NCI-H1105 (cell line): ENCODE results near the gene ZNF280B.
"Not testable (repeated sequence)": the region's sequence is repeated elsewhere in the genome, so short reads cannot be mapped to it uniquely, and the experiment has no call there.

Source experiments
- DNase-seq: peaks from one replicate; lab custom pipeline; 2025; lab: John Stamatoyannopoulos, UW

The ZNF280B gene

DNA sequence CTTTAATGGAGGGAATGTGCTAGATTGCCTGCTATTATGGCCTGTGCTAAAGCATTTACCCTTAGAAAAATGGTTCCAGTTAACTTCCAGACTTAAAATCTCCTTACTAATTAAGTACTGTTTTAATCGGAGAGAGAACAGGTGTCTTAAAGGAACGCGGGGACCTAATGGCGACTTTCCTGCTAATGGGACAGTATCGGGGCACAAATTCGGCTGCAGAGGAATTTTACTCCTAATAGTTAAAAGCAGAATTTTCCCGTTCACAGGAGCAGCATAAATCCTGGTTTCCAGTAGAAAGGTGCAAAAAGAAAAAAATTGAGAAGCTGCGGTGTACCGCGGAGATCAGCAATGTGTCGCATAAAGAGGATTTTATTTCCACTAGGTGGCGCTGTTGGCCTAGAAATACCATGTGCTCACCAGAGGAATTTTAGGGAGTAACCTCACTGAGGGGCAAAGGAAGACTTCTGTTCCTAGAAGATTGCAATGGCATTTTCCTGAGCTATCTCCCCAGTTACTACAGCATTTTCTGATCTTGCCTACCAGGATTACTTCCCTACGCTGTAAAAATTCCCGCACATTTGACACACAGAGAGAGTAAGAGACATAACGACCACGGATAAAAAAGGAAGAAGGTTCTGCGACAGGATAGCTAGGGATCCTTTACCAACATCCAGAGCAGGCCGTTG, 44.5 kb downstream of the ZNF280B start:
- DNase-seq = peak; percentile 38

DNA sequence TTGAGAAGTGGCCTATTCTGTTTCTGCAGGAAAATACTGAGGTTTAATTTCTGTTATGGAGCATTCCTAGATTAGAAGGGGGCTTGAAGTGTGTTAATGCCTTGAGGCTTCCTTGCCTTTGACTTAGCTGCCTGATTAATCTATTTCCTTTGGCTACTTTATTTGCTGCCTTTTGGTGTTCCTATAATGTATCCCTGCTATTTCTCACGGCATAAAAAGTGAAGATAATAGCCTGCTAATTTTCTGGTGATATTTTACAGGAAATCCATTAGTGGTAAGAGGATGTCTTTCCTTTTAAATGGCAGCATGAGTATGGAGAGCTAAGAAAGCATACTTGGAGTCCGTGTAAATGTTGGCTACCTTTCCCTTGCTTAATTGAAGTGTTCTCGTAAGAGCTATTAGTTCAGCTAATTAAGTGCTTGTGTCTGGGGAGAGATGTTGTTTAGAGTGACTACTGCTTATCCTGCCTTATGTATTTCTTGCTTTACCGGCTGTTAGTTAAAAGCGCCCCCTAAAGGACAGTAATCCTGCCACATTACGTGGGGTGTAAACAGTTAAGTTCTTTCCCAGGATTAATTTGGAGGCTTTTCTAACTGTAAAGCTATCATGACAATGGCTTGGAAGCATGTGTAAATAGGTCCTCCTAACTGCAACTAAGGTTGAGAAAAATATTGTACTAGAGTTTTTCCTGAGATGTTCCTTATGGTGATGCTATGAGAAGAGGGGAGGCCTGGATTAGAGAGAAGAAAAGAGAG, 45.6 kb downstream of the ZNF280B start:
- peak; percentile 2 for DNase-seq

DNA sequence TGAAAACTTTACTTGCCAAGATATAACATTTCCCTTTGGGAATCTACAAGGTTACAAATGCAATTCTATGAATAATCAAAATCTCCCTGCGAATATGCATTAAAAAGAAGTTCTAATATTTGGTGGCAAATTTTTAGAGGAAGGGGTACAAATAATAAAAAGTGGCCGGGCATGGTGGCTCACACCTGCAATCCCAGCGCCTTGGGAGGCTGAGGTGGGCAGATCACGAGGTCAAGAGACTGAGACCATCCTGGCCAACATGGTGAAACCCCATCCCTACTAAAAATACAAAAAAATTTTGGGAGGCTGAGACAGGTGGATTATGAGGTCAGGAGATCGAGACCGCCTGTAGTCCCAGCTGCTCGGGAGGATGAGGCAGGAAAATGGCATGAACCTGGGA, 47.0 kb downstream of the ZNF280B start:
- no peak for DNase-seq

DNA sequence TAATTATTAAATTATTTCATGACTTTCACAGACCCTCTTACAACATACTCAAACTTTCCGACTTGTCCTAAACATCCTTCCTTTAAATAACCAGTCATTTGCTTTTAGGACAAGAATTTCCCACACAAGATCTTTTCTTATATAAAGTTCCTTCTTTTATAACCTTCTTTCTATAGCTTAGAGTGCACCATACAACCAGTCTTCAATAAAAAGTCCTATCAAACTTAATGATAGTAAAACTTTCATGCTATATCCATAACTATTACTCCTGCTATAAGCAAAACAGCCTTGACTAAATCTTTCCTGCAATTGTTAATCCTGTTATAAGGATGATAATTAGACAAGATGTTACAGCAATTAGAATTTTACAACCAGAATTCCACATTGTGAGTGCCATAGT, 47.4 kb downstream of the ZNF280B start:
- DNase-seq = no peak

DNA sequence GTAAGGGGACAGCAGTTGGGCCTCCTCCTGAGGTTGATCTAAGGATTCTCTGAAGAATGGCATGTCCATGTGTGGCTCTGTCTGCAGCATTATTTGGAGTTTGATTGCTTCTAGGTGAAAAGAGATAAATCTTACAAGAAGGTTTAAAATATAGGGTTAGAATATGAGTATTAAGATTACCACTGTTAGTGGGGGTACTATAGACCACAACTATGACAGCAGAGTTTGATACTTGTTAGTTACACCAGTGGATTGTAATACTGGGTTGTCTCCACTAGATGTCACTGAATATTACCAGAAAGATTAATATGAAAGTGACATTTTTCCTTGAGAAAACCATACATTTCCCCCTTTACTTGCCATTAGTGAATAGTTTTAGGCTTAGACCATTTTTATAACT, 47.9 kb downstream of the ZNF280B start:
- DNase-seq = no peak

DNA sequence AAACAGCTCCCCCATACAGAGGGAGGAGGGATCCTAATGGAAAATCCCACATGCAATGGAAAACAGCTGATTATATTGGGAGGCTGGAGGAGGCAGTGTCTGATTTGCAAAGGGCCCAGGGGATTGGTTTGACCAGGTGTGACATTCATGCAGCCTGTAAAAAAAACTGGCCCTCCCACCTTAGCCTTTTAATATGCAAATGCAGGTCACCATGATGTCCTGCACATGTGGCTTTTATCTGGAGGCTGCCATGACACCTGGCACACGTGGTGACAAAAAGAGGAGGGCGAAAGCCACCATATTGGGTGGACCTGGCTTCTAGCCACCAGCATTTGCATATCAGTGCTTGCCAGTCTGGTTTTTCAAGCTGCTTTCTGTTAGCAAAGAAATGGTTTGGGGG, 48.5 kb downstream of the ZNF280B start:
- DNase-seq = no peak

DNA sequence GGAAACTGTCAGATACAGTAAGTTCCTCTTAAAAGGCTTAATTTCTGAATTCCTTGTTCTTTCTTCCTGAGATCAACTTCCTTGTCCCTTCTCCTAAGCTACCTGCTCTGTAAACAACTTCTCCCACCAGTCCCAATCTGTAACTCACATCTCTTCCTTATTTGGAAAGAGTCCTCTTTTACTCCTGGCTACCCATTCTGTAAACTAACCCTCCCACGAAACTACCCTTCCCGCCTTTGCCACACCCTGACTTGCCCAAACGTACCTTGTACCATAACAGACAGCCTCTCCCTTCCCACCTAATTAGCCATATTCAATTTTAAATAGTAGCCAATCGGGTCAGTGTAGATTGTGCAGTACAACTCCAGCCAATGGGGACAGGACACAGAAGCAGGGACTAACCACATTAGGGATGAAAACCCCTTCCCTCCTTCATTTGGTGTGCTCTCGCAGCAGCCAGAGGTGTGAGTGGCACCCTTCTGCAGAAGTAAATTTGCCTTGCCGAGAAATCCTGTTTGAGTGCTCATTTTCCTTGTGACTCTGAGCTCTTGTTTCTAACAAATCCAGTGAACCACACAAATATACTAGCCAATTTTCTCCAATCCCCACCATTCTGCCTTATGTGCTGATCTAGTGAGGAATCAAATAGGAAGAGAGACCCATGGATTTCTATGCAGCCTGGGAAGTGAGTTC, 49.5 kb downstream of the ZNF280B start:
- DNase-seq = no peak

DNA sequence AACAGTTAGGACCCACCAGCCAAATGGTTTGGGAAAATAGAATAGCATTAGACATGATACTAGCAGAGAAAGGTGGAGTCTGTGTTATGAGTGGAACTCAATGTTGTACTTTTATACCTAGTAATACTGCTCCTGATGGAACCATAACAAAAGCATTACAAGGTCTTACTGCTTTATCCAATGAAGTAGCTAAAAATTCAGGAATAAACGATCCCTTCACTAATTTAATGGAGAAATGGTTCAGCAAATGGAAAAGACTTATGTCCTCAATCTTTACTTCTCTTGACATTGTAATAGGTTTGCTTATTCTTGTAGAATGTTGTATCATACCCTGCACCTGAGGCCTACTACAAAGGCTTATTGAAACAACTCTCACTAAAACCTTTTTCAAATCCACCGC, 50.2 kb downstream of the ZNF280B start:
- no peak for DNase-seq

DNA sequence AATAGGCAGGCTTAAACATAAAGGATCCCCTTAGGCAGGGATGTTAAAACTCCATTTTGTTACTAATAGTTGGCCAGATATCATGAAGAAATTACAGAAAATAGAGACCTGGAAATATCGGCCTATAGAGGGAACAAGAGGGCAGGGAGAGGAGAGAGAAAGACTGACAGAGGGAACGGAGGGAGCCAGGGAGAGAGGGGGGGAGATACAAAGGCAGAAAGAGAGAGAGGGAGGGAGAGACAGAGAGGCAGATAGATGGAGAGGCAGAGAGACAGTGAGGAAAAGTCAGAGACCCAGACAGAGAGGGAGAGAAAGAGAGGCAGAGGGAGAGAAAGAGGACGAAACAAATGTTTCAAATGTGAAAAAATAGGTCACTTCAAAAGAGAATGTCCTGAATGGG, 53.5 kb downstream of the ZNF280B start:
- no peak for DNase-seq

DNA sequence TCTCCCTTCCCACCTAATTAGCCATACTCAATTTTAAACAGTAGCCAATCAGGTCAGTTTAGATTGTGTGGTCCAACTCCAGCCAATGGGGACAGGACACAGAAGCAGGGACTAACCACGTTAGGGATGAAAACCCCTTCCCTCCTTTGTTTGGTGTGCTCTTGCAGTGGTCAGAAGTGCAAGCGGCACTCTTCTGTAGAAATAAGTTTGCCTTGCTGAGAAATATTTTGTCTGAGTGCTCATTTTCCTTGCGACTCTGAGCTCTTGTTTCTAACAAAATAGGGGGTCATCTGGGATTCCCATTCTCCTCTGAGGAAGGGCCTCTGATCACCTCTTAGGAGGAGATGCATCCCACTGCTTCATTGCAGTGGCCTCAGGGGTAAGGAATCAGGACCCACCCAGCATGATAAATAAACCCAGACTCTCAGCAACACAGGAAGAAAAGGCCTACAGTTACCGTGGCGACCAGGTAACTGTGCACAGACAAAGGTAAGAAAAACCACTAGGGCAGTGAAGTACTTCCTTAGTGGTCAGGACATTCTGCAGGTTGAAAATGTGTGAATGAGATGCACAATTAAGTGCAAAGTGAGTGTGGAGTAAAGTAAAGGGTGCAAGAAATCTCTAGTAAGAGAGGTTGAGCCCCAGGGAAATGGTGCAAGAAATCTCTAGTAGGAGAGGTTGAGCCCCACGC, 55.4 kb downstream of the ZNF280B start:
- no peak for DNase-seq

DNA sequence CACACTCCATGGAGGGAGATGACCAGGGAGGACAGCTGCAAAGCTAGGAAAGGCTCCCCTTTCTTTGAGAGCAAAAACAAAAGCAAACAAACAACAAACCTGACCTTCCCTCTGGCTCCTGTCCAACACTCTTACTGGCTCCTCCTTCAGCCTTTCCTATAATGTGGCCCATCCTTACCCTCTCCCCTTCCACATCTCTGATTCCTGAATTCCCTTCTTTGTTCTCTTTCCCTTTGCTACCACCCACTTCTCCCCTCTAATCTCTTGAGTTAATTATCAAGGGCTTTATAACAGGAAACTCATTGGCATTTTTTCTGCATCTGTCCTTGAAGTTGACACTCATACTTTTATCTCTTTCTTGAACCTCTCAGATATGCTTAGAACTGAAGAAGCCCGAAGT, 56.3 kb downstream of the ZNF280B start:
- DNase-seq = peak; percentile 1

DNA sequence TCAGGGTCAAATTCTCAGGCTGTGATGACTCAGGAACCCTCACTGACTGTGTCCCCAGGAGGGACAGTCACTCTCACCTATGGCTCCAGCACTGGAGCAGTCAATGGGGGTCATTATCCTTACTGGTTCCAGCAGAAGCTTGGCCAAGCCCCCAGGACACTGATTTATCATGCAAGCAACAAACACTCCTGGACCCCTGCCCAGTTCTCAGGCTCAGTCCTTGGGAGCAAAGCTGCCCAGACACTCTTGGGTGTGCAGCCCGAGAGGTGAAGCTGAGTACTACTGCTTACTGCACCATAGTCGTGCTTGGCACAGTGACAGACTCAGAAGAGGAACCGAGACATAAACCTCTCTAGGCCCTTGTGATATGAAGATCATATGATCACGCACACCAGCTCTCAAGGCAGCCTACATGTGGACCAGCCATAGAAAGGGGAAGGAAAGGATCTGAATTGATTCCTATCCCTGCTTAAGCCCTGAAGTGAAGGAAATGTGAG, 58.2 kb downstream of the ZNF280B start:
- DNase-seq = no peak

DNA sequence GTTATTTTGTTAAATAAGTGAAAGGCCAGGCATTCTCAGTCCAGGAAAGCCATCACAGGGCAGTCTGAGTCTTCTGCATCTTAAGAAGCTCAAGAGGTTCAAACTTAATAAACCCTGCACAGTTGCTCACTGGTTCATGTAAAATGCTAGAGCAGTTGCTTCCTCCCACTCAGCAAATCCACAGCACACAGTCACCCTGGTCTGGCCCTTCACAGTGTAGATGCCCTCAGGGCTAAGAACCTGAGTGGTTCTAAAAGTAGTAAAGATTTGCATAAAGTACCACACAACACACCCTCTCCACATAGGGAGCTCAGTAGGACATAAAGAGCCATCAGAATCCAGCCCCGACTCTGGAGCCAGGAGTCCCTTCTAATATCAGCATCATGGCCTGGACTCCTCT, 58.7 kb downstream of the ZNF280B start:
- DNase-seq = no peak

DNA sequence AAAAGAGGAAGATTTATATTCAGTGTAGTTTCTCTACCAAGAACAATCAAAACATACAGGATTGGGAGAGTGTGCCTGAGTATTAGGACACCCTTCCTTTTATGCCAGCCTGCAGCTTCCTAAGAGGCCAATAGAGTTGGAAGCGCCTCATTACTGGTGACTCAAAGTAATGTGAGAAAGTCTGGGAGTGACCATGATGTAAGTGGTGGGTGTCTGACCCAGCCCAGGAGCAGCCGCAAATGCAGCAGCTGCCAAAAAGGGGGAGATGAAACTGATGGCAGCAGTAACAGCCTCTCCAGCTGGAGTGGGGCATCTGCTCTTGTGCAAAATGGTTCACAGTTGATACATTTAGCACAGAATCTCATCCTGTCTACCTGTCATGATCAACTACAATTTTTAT, 62.0 kb downstream of the ZNF280B start:
- DNase-seq = peak; percentile 8

DNA sequence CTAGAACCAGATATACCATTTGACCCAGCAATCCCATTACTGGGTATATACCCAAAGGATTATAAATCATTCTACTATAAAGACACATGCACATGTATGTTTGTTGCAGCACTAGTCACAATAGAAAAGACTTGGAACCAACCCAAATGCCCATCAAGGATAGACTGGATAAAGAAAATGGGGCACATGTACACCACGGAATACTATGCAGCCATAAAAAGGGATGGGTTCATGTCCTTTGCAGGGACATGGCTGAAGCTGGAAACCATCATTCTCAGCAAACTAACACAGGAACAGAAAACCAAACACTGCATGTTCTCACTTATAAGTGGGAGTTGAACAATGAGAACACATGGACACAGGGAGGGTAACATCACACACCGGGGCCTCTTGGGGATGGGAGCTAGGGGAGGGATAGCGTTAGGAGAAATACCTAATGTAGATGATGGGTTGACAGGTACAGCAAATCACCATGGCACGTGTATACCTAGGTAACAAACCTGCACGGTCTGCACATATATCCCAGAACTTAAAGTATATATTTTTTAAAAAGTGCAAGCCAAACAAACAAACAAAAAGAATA, 64.4 kb downstream of the ZNF280B start:
- not testable (repeated sequence) for DNase-seq

DNA sequence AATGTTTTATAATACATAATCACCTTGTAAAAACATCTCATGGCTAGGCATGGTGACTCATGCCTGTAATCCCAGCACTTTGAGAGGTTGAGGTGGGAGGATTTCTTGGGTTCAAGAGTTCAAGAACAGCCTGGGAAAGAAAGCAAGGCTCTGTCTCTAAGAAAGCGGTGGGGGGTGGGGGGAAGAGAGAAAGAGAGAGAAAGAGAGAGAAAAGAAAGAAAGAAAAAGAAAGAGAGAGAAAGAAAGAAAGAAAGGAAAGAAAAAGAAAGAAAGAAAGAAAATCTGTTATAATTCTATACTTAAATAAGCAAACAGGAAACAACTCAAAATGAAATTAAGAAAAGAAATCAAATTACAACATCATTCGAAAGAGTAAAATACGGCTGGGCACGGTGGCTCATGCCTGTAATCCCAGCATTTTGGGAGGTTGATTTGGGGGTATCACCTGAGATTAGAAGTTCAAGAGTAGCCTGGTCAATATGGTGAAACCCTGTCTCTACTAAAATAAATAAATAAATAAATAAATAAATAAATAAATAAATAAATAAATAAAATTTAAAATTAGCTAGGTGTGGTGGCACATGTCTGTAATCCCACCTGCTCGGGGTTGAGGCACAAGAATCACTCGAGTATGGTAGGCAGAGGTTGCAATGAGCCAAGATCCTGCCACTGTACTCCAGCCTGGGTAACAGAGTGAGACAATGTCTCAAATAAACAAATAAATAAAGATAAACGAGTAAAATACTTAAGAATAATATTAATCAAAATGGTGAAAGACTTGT, 65.4 kb downstream of the ZNF280B start:
- no peak for DNase-seq

DNA sequence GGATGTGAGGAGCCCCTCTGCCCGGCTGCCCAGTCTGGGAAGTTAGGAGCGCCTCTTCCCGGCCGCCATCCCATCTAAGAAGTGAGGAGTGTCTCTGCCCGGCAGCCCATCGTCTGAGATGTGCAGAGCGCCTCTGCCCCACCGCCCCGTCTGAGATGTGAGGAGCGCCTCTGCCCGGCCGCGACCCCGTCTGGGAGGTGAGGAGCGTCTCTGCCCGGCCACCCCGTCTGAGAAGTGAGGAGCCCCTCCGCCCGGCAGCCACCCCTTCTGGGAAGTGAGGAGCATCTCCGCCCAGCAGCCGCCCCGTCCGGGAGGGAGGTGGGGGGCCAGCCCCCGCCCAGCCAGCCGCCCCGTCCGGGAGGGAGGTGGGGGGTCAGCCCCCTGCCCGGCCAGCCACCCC, 66.9 kb downstream of the ZNF280B start:
- DNase-seq = not testable (repeated sequence)

DNA sequence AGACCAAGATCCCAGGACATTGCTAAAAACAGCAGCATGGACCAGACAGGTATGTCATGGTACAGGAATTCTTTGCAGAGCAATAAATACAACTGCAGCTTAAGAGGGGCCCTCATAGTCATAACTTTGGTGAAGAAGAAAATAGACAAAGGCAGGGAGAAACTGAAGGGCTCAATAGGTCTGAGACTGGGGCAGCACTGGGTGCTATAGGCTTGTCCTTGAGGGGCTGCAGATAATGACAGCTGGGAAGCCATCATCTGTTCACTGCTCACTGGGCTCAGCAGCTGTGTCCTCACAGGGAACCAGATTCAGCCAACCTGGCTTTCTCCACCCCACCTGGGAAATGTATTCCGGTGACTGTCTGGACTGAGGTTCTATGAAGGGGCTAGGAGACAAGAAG, 68.4 kb downstream of the ZNF280B start:
- DNase-seq = no peak
